ENCODE results near the gene PRKCG. TPM values are rescaled to one million over a fixed set of nuclear protein-coding genes. Genes with fewer than 3 reads are reported as not detected.

PRKCG gene
- total RNA-seq, 1 donor = under 0.01 TPM

GRCh38 chr19:53908106-53908934, 26.3 kb downstream of the PRKCG start:
- no peaks in the 10 kb centered on the region for H3K9me3 ChIP-seq (ENCODE audit: low read depth, low read length)
- H3K4me3 ChIP-seq (ENCODE audit: insufficient read depth, low read length) = no peak overlapping the region
- peak; percentile 95 for DNase-seq (ENCODE audit: insufficient read length, low spot score, missing footprints)
- peak overlapping the region; percentile 28 for H3K4me2 ChIP-seq (ENCODE audit: insufficient read depth, low read length)
- no peaks in the 10 kb centered on the region for H3K4me1 ChIP-seq (ENCODE audit: insufficient read depth, low read length)
- H4K20me1 ChIP-seq (ENCODE audit: insufficient read depth, low read length) = no peaks in the 10 kb centered on the region
- H3K27ac ChIP-seq (ENCODE audit: low read depth, low read length) = no peak overlapping the region
- H3K27me3 ChIP-seq (ENCODE audit: insufficient read depth, low read length) = peaks cover 55% of the 10 kb centered on the region
- H2AFZ ChIP-seq (ENCODE audit: low read length) = no peak overlapping the region
- no peak for TF ChIP-seq CTCF (IDR thresholded peaks at IDR 0.05; ENCODE audit: extremely low read depth, low read depth, low read length)
- H3K36me3 ChIP-seq (ENCODE audit: insufficient read depth, low read length) = no peaks in the 10 kb centered on the region
- H3K79me2 ChIP-seq (ENCODE audit: insufficient read depth, low read length) = no peaks in the 10 kb centered on the region

- Histone ChIP-seq H3K27me3 (ENCODE audit: insufficient read depth, low read length) (peaks cover 55% of the 10 kb centered on the region), H3K27ac (ENCODE audit: low read depth, low read length) (no peak within 1 kb of the TSS), H3K4me2 (ENCODE audit: insufficient read depth, low read length) (peak within 1 kb of the TSS; percentile 28), H3K4me1 (ENCODE audit: insufficient read depth, low read length) (no peaks in the 10 kb centered on the region), H3K36me3 (ENCODE audit: insufficient read depth, low read length) (no peaks in the 10 kb centered on the region), H3K9me3 (ENCODE audit: low read depth, low read length) (no peaks in the 10 kb centered on the region), H3K79me2 (ENCODE audit: insufficient read depth, low read length) (no peaks in the 10 kb centered on the region), H3K4me3 (ENCODE audit: insufficient read depth, low read length) (no peak within 1 kb of the TSS), H4K20me1 (ENCODE audit: insufficient read depth, low read length) (no peaks in the 10 kb centered on the region), H2AFZ (ENCODE audit: low read length) (no peak within 1 kb of the TSS)
- DNase-seq (ENCODE audit: insufficient read length, low spot score, missing footprints) = peak; percentile 83
- no peak for TF ChIP-seq CTCF (IDR thresholded peaks at IDR 0.05; ENCODE audit: extremely low read depth, low read depth, low read length)
These were observed 27.0 kb downstream of the PRKCG start, which contains the start of gene CACNG7 for GRCh38 chr19:53908935-53909415. CACNG7 (plus strand) TSS chr19:53909278; CDS start chr19:53912832, 3,554 bp downstream.

- Histone ChIP-seq H3K27me3 (ENCODE audit: insufficient read depth, low read length) (peaks cover 55% of the 10 kb centered on the region), H4K20me1 (ENCODE audit: insufficient read depth, low read length) (no peaks in the 10 kb centered on the region), H3K4me1 (ENCODE audit: insufficient read depth, low read length) (no peaks in the 10 kb centered on the region), H3K79me2 (ENCODE audit: insufficient read depth, low read length) (no peaks in the 10 kb centered on the region), H3K36me3 (ENCODE audit: insufficient read depth, low read length) (no peaks in the 10 kb centered on the region), H3K9me3 (ENCODE audit: low read depth, low read length) (no peaks in the 10 kb centered on the region), H3K4me2 (ENCODE audit: insufficient read depth, low read length) (no peak overlapping the region), H2AFZ (ENCODE audit: low read length) (no peak overlapping the region), H3K27ac (ENCODE audit: low read depth, low read length) (no peak overlapping the region), H3K4me3 (ENCODE audit: insufficient read depth, low read length) (no peak overlapping the region)
- no peak for TF ChIP-seq CTCF (IDR thresholded peaks at IDR 0.05; ENCODE audit: extremely low read depth, low read depth, low read length)
- peak; percentile 50 for DNase-seq (ENCODE audit: insufficient read length, low spot score, missing footprints)
These were observed 27.6 kb downstream of the PRKCG start for GRCh38 chr19:53909471-53910169.

- Histone ChIP-seq H3K27ac (ENCODE audit: low read depth, low read length) (no peak overlapping the region), H3K79me2 (ENCODE audit: insufficient read depth, low read length) (no peaks in the 10 kb centered on the region), H3K4me2 (ENCODE audit: insufficient read depth, low read length) (no peak overlapping the region), H3K4me1 (ENCODE audit: insufficient read depth, low read length) (no peaks in the 10 kb centered on the region), H3K9me3 (ENCODE audit: low read depth, low read length) (no peaks in the 10 kb centered on the region), H4K20me1 (ENCODE audit: insufficient read depth, low read length) (no peaks in the 10 kb centered on the region), H3K36me3 (ENCODE audit: insufficient read depth, low read length) (no peaks in the 10 kb centered on the region), H2AFZ (ENCODE audit: low read length) (no peak overlapping the region), H3K27me3 (ENCODE audit: insufficient read depth, low read length) (peaks cover 50% of the 10 kb centered on the region), H3K4me3 (ENCODE audit: insufficient read depth, low read length) (no peak overlapping the region)
- DNase-seq (ENCODE audit: insufficient read length, low spot score, missing footprints) = peak; percentile 82
- no peak for TF ChIP-seq CTCF (IDR thresholded peaks at IDR 0.05; ENCODE audit: extremely low read depth, low read depth, low read length)
These were observed 28.1 kb downstream of the PRKCG start for GRCh38 chr19:53910170-53910518.

Measured in osteoblast (primary cell).